ENCODE measurements around the gene CCDC186.

- TF ChIP-seq CTCF (IDR thresholded peaks at IDR 0.05) = no peak
- no peak for TF ChIP-seq POLR2A (IDR thresholded peaks at IDR 0.05)
Measured at GRCh38 chr10:114179148-114179547, 5.1 kb upstream of the CCDC186 start, which contains the start of gene TDRD1.
